Adrenal gland (tissue), 5 donors: ENCODE results near the gene TMEM63C.

Source experiments
- POLR2A ChIP-seq, 2 donors: fragments of 450-650 bp; IDR thresholded peaks; one replicate each; pipeline ENCODE4 v1.6.1; 2017; ENCODE audit warnings: antibody characterized with exemption in 2 of 2, mild to moderate bottlenecking in 2 of 2, moderate library complexity in 1 of 2
- TF ChIP-seq, protein P1 (sequence below), 6 experiments: fragments of 450-650 bp in 4 of 6; fragments of 200-600 bp in 2 of 6; sonication (generic) in 1 of 6; IDR thresholded peaks; 1 replicate in 5 of 6; 2 replicates in 1 of 6; pipeline versions ENCODE4 v1.5.1 to v1.8.0; 2016 to 2021; ENCODE audit warnings: antibody characterized with exemption in 6 of 6, mild to moderate bottlenecking in 2 of 6, moderate library complexity in 1 of 6
- donor health status: DM: no; HTN: no; CAD: no.

GRCh38 chr14:77208979-77209318, 27.4 kb downstream of the TMEM63C start:
- TF ChIP-seq, protein P1, sequence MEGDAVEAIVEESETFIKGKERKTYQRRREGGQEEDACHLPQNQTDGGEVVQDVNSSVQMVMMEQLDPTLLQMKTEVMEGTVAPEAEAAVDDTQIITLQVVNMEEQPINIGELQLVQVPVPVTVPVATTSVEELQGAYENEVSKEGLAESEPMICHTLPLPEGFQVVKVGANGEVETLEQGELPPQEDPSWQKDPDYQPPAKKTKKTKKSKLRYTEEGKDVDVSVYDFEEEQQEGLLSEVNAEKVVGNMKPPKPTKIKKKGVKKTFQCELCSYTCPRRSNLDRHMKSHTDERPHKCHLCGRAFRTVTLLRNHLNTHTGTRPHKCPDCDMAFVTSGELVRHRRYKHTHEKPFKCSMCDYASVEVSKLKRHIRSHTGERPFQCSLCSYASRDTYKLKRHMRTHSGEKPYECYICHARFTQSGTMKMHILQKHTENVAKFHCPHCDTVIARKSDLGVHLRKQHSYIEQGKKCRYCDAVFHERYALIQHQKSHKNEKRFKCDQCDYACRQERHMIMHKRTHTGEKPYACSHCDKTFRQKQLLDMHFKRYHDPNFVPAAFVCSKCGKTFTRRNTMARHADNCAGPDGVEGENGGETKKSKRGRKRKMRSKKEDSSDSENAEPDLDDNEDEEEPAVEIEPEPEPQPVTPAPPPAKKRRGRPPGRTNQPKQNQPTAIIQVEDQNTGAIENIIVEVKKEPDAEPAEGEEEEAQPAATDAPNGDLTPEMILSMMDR (IDR thresholded peaks at IDR 0.05), result no peak
- TF ChIP-seq POLR2A (IDR thresholded peaks at IDR 0.05), result no peak
